Forelimb muscle (tissue), 1 donor: Measurements from ENCODE around the gene PPFIBP1. TPM values are rescaled to one million over a fixed set of nuclear protein-coding genes. Genes with fewer than 3 reads are reported as not detected.

Source experiments
- DNase-seq: peaks from one replicate; pipeline ENCODE4 v3.0.0-alpha.2; 2013; ENCODE audit warnings: low read depth
- polyA plus RNA-seq: library from polyadenylated mRNA; unstranded; fragments of 120-200 nt; gene quantifications from one replicate; pipeline ENCODE4 v1.2.1, GENCODE V29; 2013; ENCODE audit not compliant: insufficient read length

Gene PPFIBP1
- polyA plus RNA-seq, 1 donor: 28.1 TPM

- no peak for DNase-seq
Measured at GRCh38 chr12:27513155-27513824, 10.7 kb upstream of the PPFIBP1 start.

GRCh38 chr12:27515671-27516070, 8.3 kb upstream of the PPFIBP1 start:
- DNase-seq: no peak

- no peak for DNase-seq
Measured at GRCh38 chr12:27516625-27517024, 7.4 kb upstream of the PPFIBP1 start.

- no peak for DNase-seq
Measured at GRCh38 chr12:27517546-27517945, 6.5 kb upstream of the PPFIBP1 start.

- no peak for DNase-seq
Measured at GRCh38 chr12:27517961-27518665, 5.9 kb upstream of the PPFIBP1 start.

- no peak for DNase-seq
Measured at GRCh38 chr12:27521066-27521465, 2.9 kb upstream of the PPFIBP1 start.

- no peak for DNase-seq
Measured at GRCh38 chr12:27521981-27522380, 2.0 kb upstream of the PPFIBP1 start.

GRCh38 chr12:27523305-27523641, 733 bp upstream of the PPFIBP1 start:
- no peak for DNase-seq

GRCh38 chr12:27524494-27524835, 459 bp downstream of the PPFIBP1 start:
- DNase-seq: no peak

GRCh38 chr12:27524839-27525753, 1.1 kb downstream of the PPFIBP1 start:
- DNase-seq: no peak

- DNase-seq: no peak
Measured at GRCh38 chr12:27527512-27527911, 3.5 kb downstream of the PPFIBP1 start.

- DNase-seq: no peak
Measured at GRCh38 chr12:27528788-27529187, 4.8 kb downstream of the PPFIBP1 start.

- DNase-seq: no peak
Measured at GRCh38 chr12:27530157-27530922, 6.3 kb downstream of the PPFIBP1 start.

GRCh38 chr12:27531896-27532295, 7.9 kb downstream of the PPFIBP1 start:
- no peak for DNase-seq

GRCh38 chr12:27534060-27534764, 10.2 kb downstream of the PPFIBP1 start:
- no peak for DNase-seq

GRCh38 chr12:27534765-27535161, 10.8 kb downstream of the PPFIBP1 start:
- no peak for DNase-seq

- no peak for DNase-seq
Measured at GRCh38 chr12:27535318-27535717, 11.3 kb downstream of the PPFIBP1 start.

- DNase-seq: no peak
Measured at GRCh38 chr12:27537855-27538675, 14.1 kb downstream of the PPFIBP1 start.

- DNase-seq: no peak
Measured at GRCh38 chr12:27539191-27539631, 15.2 kb downstream of the PPFIBP1 start.

- DNase-seq: no peak
Measured at GRCh38 chr12:27541031-27541719, 17.2 kb downstream of the PPFIBP1 start.
